DND-41 (cell line): ENCODE results near the gene FUT6.

Source experiments
- ATAC-seq: fragments of 200-7000 bp; cut with Tn5 transposase; 3 replicates; pipeline ENCODE4 v1.9.1; 2021; ENCODE audit warnings: low read depth; ENCODE audit not compliant: insufficient read depth
- DNase-seq: peaks from one replicate; pipeline ENCODE4 v3.0.0-alpha.2; 2020
- H2AFZ ChIP-seq: 2 replicates; pipeline ENCODE4 v1.6.0; 2012; ENCODE audit warnings: low read depth, low read length
- H3K27ac ChIP-seq: 2 replicates; pipeline ENCODE4 v1.5.1; 2012; ENCODE audit warnings: low read length, inconsistent platforms
- H3K27me3 ChIP-seq: fragments of 200-600 bp; sonication (generic); 2 replicates; pipeline ENCODE4 v1.6.0; 2012; ENCODE audit warnings: low read length, mild to moderate bottlenecking, inconsistent platforms; ENCODE audit not compliant: insufficient read depth, poor library complexity
- H3K36me3 ChIP-seq: 2 replicates; pipeline ENCODE4 v1.5.1; 2012; ENCODE audit warnings: low read length, inconsistent platforms; ENCODE audit not compliant: insufficient read depth
- H3K4me1 ChIP-seq: 2 replicates; pipeline ENCODE4 v1.5.1; 2012; ENCODE audit warnings: mild to moderate bottlenecking, low read length; ENCODE audit not compliant: insufficient read depth
- H3K4me2 ChIP-seq: 2 replicates; pipeline ENCODE4 v1.6.0; 2012; ENCODE audit warnings: mild to moderate bottlenecking, moderate library complexity, low read length, inconsistent platforms; ENCODE audit not compliant: insufficient read depth
- H3K4me3 ChIP-seq, 2 experiments: fragments of 200-600 bp in 1 of 2; shearing (Covaris generic) in 1 of 2; 2 replicates each; pipeline ENCODE4 v1.5.1; 2012 to 2016; ENCODE audit warnings: inconsistent platforms in 2 of 2, low read length in 2 of 2, mild to moderate bottlenecking in 2 of 2, low read depth in 1 of 2, moderate library complexity in 1 of 2
- H3K79me2 ChIP-seq: 2 replicates; pipeline ENCODE4 v1.6.0; 2012; ENCODE audit warnings: low read length, inconsistent platforms; ENCODE audit not compliant: insufficient read depth
- H3K9ac ChIP-seq: 2 replicates; pipeline ENCODE4 v1.6.0; 2012; ENCODE audit warnings: low read depth, mild to moderate bottlenecking, inconsistent platforms, low read length, moderate library complexity
- H3K9me3 ChIP-seq: 2 replicates; pipeline ENCODE4 v1.5.1; 2012; ENCODE audit warnings: low read length, moderate library complexity, mild to moderate bottlenecking, inconsistent platforms; ENCODE audit not compliant: insufficient read depth, severe bottlenecking
- H4K20me1 ChIP-seq: 2 replicates; pipeline ENCODE4 v1.6.0; 2012; ENCODE audit warnings: low read length; ENCODE audit not compliant: insufficient read depth
- EZH2 ChIP-seq: IDR thresholded peaks from 3 replicates; pipeline ENCODE4 v1.6.1; 2012; ENCODE audit warnings: borderline replicate concordance, low read depth, mild to moderate bottlenecking, moderate library complexity, low read length, inconsistent platforms; ENCODE audit not compliant: severe bottlenecking
- TF ChIP-seq, protein P1 (sequence below): IDR thresholded peaks from 2 replicates; pipeline ENCODE4 v1.5.1; 2012; ENCODE audit warnings: borderline replicate concordance, low read length, moderate library complexity, mild to moderate bottlenecking; ENCODE audit not compliant: poor library complexity, severe bottlenecking; ENCODE audit errors: extremely low read depth

Gene FUT6

GRCh38 chr19:5870986-5871394, 31.5 kb upstream of the FUT6 start:
- H3K4me1 ChIP-seq, result no peaks in the 10 kb centered on the region
- no peak for ATAC-seq

GRCh38 chr19:5867201-5868136, 28.0 kb upstream of the FUT6 start:
- Histone ChIP-seq H3K79me2 (no peaks in the 10 kb centered on the region), H3K9me3 (no peaks in the 10 kb centered on the region), H2AFZ (no peak overlapping the region), H3K27ac (no peak overlapping the region), H3K36me3 (no peaks in the 10 kb centered on the region), H4K20me1 (no peaks in the 10 kb centered on the region), H3K4me2 (no peak overlapping the region), H3K4me3 (no peak overlapping the region), H3K9ac (no peak overlapping the region), H3K27me3 (no peaks in the 10 kb centered on the region), H3K4me1 (no peaks in the 10 kb centered on the region)
- TF ChIP-seq, protein P1, sequence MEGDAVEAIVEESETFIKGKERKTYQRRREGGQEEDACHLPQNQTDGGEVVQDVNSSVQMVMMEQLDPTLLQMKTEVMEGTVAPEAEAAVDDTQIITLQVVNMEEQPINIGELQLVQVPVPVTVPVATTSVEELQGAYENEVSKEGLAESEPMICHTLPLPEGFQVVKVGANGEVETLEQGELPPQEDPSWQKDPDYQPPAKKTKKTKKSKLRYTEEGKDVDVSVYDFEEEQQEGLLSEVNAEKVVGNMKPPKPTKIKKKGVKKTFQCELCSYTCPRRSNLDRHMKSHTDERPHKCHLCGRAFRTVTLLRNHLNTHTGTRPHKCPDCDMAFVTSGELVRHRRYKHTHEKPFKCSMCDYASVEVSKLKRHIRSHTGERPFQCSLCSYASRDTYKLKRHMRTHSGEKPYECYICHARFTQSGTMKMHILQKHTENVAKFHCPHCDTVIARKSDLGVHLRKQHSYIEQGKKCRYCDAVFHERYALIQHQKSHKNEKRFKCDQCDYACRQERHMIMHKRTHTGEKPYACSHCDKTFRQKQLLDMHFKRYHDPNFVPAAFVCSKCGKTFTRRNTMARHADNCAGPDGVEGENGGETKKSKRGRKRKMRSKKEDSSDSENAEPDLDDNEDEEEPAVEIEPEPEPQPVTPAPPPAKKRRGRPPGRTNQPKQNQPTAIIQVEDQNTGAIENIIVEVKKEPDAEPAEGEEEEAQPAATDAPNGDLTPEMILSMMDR, result no peak
- no peak for TF ChIP-seq EZH2
- DNase-seq (no peak), ATAC-seq (no peak)

More at GRCh38 chr19:5870986-5871394, 31.5 kb upstream of the FUT6 start:
- no peaks in the 10 kb centered on the region for H3K9me3 ChIP-seq
- no peak for DNase-seq
- H3K79me2 ChIP-seq, result no peaks in the 10 kb centered on the region
- no peak for TF ChIP-seq EZH2
- H3K4me3 ChIP-seq, result no peak overlapping the region
- no peaks in the 10 kb centered on the region for H4K20me1 ChIP-seq
- no peak overlapping the region for H2AFZ ChIP-seq
- no peak overlapping the region for H3K27ac ChIP-seq
- no peaks in the 10 kb centered on the region for H3K36me3 ChIP-seq
- no peak overlapping the region for H3K9ac ChIP-seq
- no peak overlapping the region for H3K4me2 ChIP-seq
- no peaks in the 10 kb centered on the region for H3K27me3 ChIP-seq

GRCh38 chr19:5865772-5866171, 26.3 kb upstream of the FUT6 start:
- no peaks in the 10 kb centered on the region for H3K79me2 ChIP-seq
- ATAC-seq (no peak), DNase-seq (no peak)
- no peaks in the 10 kb centered on the region for H3K4me1 ChIP-seq
- no peak overlapping the region for H2AFZ ChIP-seq
- no peaks in the 10 kb centered on the region for H4K20me1 ChIP-seq
- H3K4me2 ChIP-seq, result no peak overlapping the region
- no peaks in the 10 kb centered on the region for H3K36me3 ChIP-seq
- TF ChIP-seq, protein P1, result no peak
- H3K4me3 ChIP-seq, result no peak overlapping the region
- H3K9ac ChIP-seq, result no peak overlapping the region
- no peaks in the 10 kb centered on the region for H3K27me3 ChIP-seq
- H3K27ac ChIP-seq, result no peak overlapping the region
- H3K9me3 ChIP-seq, result no peaks in the 10 kb centered on the region

GRCh38 chr19:5864725-5865486, 25.4 kb upstream of the FUT6 start:
- no peak for DNase-seq
- Histone ChIP-seq H3K9ac (no peak overlapping the region), H3K27me3 (no peaks in the 10 kb centered on the region), H2AFZ (no peak overlapping the region), H3K36me3 (no peaks in the 10 kb centered on the region), H3K4me1 (no peaks in the 10 kb centered on the region), H3K27ac (no peak overlapping the region), H3K79me2 (no peaks in the 10 kb centered on the region), H3K4me2 (no peak overlapping the region), H4K20me1 (no peaks in the 10 kb centered on the region), H3K9me3 (no peaks in the 10 kb centered on the region), H3K4me3 (no peak overlapping the region)
- no peak for ATAC-seq
- TF ChIP-seq, protein P1, result no peak
- TF ChIP-seq EZH2, result no peak
